GM12878 (cell line): Measurements from ENCODE around the gene NOXA1. TPM values are rescaled to one million over a fixed set of nuclear protein-coding genes. Genes with fewer than 3 reads are reported as not detected.

Source experiments
- ATAC-seq: fragments of 200-7000 bp; cut with Tn5 transposase; 3 replicates; pipeline ENCODE4 v1.9.1; 2020; ENCODE audit warnings: mild to moderate bottlenecking, moderate library complexity
- BruUV-seq: library from RNA; stranded (reverse); fragments of 400-500 nt; replicated peaks from 2 replicates; lab custom pipeline; 2021; lab: Mats Ljungman, UMichigan
- CTCF ChIA-PET: fragments of 300-600 bp; sonication (Branson Sonifier 250); formaldehyde crosslinking; extraction: SDS; loops from one replicate; lab custom pipeline; 2021; ENCODE audit warnings: inconsistent platforms; lab: Yijun Ruan, JAX
- POLR2A ChIA-PET: fragments of 350-600 bp; formaldehyde crosslinking; extraction: SDS; loops from one replicate; lab custom pipeline; 2021; ENCODE audit warnings: inconsistent platforms; lab: Charles Lee
- RAD21 ChIA-PET: fragments of 300-600 bp; sonication (Branson Sonifier 250); formaldehyde crosslinking; loops from one replicate; lab custom pipeline; 2023; ENCODE audit warnings: antibody characterized with exemption; ENCODE audit not compliant: unreplicated experiment; lab: Charles Lee
- SMC1A ChIA-PET: fragments of 300-600 bp; sonication (Branson Sonifier 250); formaldehyde crosslinking; loops from one replicate; lab custom pipeline; 2023; ENCODE audit not compliant: unreplicated experiment, uncharacterized antibody; lab: Charles Lee
- DNase-seq: peaks from one replicate; pipeline ENCODE4 v3.0.0-alpha.2; 2011; ENCODE audit warnings: low read depth, low spot score
- FAIRE-seq: peaks from 3 replicates; lab custom pipeline; 2011; peaks lifted over from hg19 to GRCh38; lab: Jason Lieb, UNC
- H2AFZ ChIP-seq: 2 replicates; pipeline ENCODE4 v1.6.0; 2011; ENCODE audit warnings: low read depth, low read length, control low read depth; ENCODE audit not compliant: control insufficient read depth
- H3K27ac ChIP-seq: 2 replicates; pipeline ENCODE4 v1.5.1; 2011; ENCODE audit warnings: control low read depth; ENCODE audit not compliant: control insufficient read depth, insufficient read depth
- H3K27me3 ChIP-seq, 2 experiments: replicated peaks in 1 of 2; 2 replicates each; pipeline versions ENCODE4 v1.6.0 to v1.6.1; 2011; ENCODE audit warnings: low read length in 1 of 2; ENCODE audit not compliant: control insufficient read depth in 2 of 2, insufficient read depth in 2 of 2
- H3K36me3 ChIP-seq, 2 experiments: 2 replicates each; pipeline ENCODE4 v1.5.1; 2011; ENCODE audit warnings: low read length in 1 of 2; ENCODE audit not compliant: control insufficient read depth in 2 of 2, insufficient read depth in 2 of 2
- H3K4me1 ChIP-seq: 2 replicates; pipeline ENCODE4 v1.6.1; 2011; ENCODE audit warnings: mild to moderate bottlenecking, low read length, moderate library complexity, mixed read lengths; ENCODE audit not compliant: control insufficient read depth, insufficient read depth
- H3K4me2 ChIP-seq: 2 replicates; pipeline ENCODE4 v1.6.0; 2011; ENCODE audit warnings: control low read depth; ENCODE audit not compliant: control insufficient read depth, insufficient read depth
- H3K4me3 ChIP-seq: fragments of 200-600 bp; sonication (generic); 2 replicates; pipeline ENCODE4 v1.5.1; 2016
- H3K79me2 ChIP-seq: 2 replicates; pipeline ENCODE4 v1.6.0; 2011; ENCODE audit warnings: low read length; ENCODE audit not compliant: control insufficient read depth, insufficient read depth
- H3K9ac ChIP-seq: 2 replicates; pipeline ENCODE4 v1.8.0; 2011; ENCODE audit warnings: low read length, control low read depth, mixed read lengths; ENCODE audit not compliant: control insufficient read depth, insufficient read depth
- H3K9me3 ChIP-seq: replicated peaks from 3 replicates; pipeline ENCODE4 v1.5.1; 2011; ENCODE audit warnings: mild to moderate bottlenecking, low read length; ENCODE audit not compliant: control insufficient read depth, insufficient read depth
- H4K20me1 ChIP-seq: 2 replicates; pipeline ENCODE4 v1.6.0; 2011; ENCODE audit not compliant: control insufficient read depth, insufficient read depth
- BACH1 ChIP-seq: fragments of 450-650 bp; IDR thresholded peaks from 2 replicates; pipeline ENCODE4 v1.6.1; 2017; ENCODE audit warnings: mild to moderate bottlenecking, borderline replicate concordance
- BHLHE40 ChIP-seq, 2 experiments: fragments of 450-650 bp in 1 of 2; IDR thresholded peaks; 2 replicates each; pipeline ENCODE4 v1.6.1; 2011 to 2017; ENCODE audit warnings: low read depth in 2 of 2, borderline replicate concordance in 1 of 2, improper control_type of control experiment in 1 of 2, low read length in 1 of 2, mild to moderate bottlenecking in 1 of 2
- CHD1 ChIP-seq: IDR thresholded peaks from 2 replicates; pipeline ENCODE4 v1.6.1; 2012; ENCODE audit warnings: low read depth, low read length, improper control_type of control experiment
- CHD4 ChIP-seq: fragments of 200-600 bp; sonication (generic); IDR thresholded peaks from 2 replicates; pipeline ENCODE4 v1.6.1; 2016; ENCODE audit warnings: mild to moderate bottlenecking
- IKZF2 ChIP-seq, 2 experiments: fragments of 450-650 bp; IDR thresholded peaks; 2 replicates each; pipeline ENCODE4 v1.6.1; 2017; ENCODE audit warnings: mild to moderate bottlenecking in 2 of 2, moderate library complexity in 2 of 2
- IRF4 ChIP-seq: IDR thresholded peaks from 2 replicates; pipeline ENCODE4 v1.6.1; 2011; ENCODE audit warnings: low read depth, low read length
- LARP7 ChIP-seq: fragments of 450-650 bp; IDR thresholded peaks from 2 replicates; pipeline ENCODE4 v1.6.1; 2017; ENCODE audit warnings: mild to moderate bottlenecking
- NFYB ChIP-seq: IDR thresholded peaks from 2 replicates; pipeline ENCODE4 v1.6.1; 2011; ENCODE audit warnings: low read depth, mild to moderate bottlenecking, low read length, improper control_type of control experiment, moderate library complexity; ENCODE audit not compliant: insufficient read depth
- RBBP5 ChIP-seq: fragments of 200-600 bp; sonication (generic); conservative IDR thresholded peaks from 2 replicates; pipeline ENCODE4 v1.6.1; 2016
- SIN3A ChIP-seq: IDR thresholded peaks from 2 replicates; pipeline ENCODE4 v1.6.1; 2012; ENCODE audit warnings: low read depth, low read length, improper control_type of control experiment
- SREBF1 ChIP-seq: IDR thresholded peaks from 2 replicates; pipeline ENCODE4 v1.6.1; 2012; ENCODE audit warnings: mild to moderate bottlenecking, low read length
- TAF1 ChIP-seq: IDR thresholded peaks from 2 replicates; pipeline ENCODE4 v1.6.1; 2011; ENCODE audit warnings: mild to moderate bottlenecking, low read depth, low read length, borderline replicate concordance
- YBX1 ChIP-seq: fragments of 450-650 bp; IDR thresholded peaks from 2 replicates; pipeline ENCODE4 v1.6.1; 2016; ENCODE audit warnings: antibody characterized with exemption
- ZNF622 ChIP-seq: fragments of 450-650 bp; IDR thresholded peaks from 2 replicates; pipeline ENCODE4 v1.6.1; 2017; ENCODE audit warnings: mild to moderate bottlenecking, inconsistent platforms
- WGBS: methylation state at CpG from one replicate; pipeline ENCODE4 v1.1.6; 2016; ENCODE audit warnings: low lambda C conversion rate; ENCODE audit not compliant: insufficient replicate concordance, insufficient coverage; ENCODE audit errors: missing lambda C conversion rate; 5-methylcytosine and 5-hydroxymethylcytosine counted together
- in situ Hi-C: fragments of 300-500 bp; cut with MboI; formaldehyde crosslinking; loops from 9 replicates; pipeline ENCODE4 v1.14.3; 2018; ENCODE audit warnings: mixed read lengths
- intact Hi-C: fragments of 100-400 bp; cut with micrococcal nuclease; formaldehyde crosslinking; loops from one replicate; pipeline ENCODE4 v1.14.2; 2022; ENCODE audit not compliant: unreplicated experiment
- polyA plus RNA-seq, 11 experiments: library from polyadenylated mRNA; depleted of rRNA in 4 of 11; unstranded in 6 of 11; stranded (reverse) in 5 of 11; fragments of >200 nt; fragmentation: Nextera tagmentation in 4 of 11; fragmentation: Illumina TruSeq in 1 of 11; extraction: Ambion mirVana in 4 of 11; extraction: Trizol in 1 of 11; gene quantifications; 1 replicate in 1 of 11; 2 replicates in 10 of 11; pipeline versions ENCODE4 v1.2.1 to v1.2.3, GENCODE V29; 2011 to 2016; ENCODE audit warnings: inconsistent platforms in 2 of 11, missing spikeins in 2 of 11, low read depth in 1 of 11
- total RNA-seq, 4 experiments: library from RNA; depleted of rRNA in 3 of 4; stranded (reverse); fragments of >200 nt in 3 of 4; fragmentation: Illumina TruSeq in 1 of 4; extraction: Trizol in 1 of 4; gene quantifications; 2 replicates each; pipeline versions ENCODE4 v1.2.1 to v1.2.3, GENCODE V29; 2013 to 2021
- TF ChIP-seq, protein P1 (sequence below): IDR thresholded peaks from 2 replicates; pipeline ENCODE4 v1.6.1; 2011; ENCODE audit warnings: borderline replicate concordance, low read depth, mild to moderate bottlenecking, moderate library complexity, low read length; ENCODE audit not compliant: insufficient read depth, poor library complexity, severe bottlenecking
- TF ChIP-seq, protein P2 (sequence below): fragments of 450-650 bp; formaldehyde crosslinking; IDR thresholded peaks from 2 replicates; pipeline ENCODE4 v1.5.0; 2022; ENCODE audit warnings: mild to moderate bottlenecking, missing genetic modification characterization

NOXA1 gene
- total and polyA plus RNA-seq, 10 of the 15 experiments (the other 5 are each of a cell fraction or from before 2014, with no cell fraction given): 0.08 to 0.20 TPM; not detected in 8

DNA sequence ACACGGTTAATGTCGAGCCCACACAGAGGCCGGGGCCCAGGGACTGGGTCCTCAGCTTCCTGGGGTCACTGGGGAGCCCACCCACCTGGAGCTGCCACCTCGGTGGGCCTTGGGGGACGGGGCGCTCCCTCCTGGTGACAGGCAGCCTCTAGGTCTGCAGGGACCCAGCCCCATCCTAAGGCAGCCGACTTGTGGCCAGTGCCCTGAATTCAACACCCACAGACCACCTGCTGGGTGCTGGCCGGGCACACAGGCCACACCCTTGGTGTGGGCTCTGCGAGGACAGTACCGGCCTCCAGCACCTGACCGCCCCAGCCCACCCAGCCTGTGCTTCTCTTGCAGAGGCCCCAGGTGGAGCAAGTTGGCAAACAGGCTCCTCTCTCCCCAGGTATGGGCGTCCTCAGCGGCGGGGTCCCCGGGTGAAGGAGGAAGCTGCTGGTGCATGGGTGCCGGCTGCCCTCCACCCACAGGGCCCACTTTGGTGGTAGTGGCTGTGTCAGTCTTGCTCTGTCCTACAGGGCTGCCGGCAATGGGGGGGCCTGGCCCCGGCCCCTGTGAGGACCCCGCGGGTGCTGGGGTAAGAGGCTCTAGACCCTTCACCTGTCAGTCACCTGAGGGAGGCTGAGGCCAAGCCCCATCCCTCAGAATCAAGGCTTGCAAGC, 9.6 kb downstream of the NOXA1 start:
- intact Hi-C loops (no loop called here), in situ Hi-C loops (no loop called here)
- SMC1A ChIA-PET: no interaction called here
- Histone ChIP-seq H3K4me1 (0 out of 2 replicates have a peak, but pooled peaks cover 6% of the 10 kb centered on the region), H2AFZ (no peak overlapping the region), H3K27me3 (no peaks in the 10 kb centered on the region), H3K27ac (no peak overlapping the region), H3K9me3 (no peaks in the 10 kb centered on the region), H4K20me1 (no peaks in the 10 kb centered on the region), H3K9ac (no peak overlapping the region), H3K4me3 (no peak overlapping the region), H3K79me2 (no peaks in the 10 kb centered on the region), H3K36me3 (no peaks in the 10 kb centered on the region), H3K4me2 (no peak overlapping the region)
- ATAC-seq: no peak
- RAD21 ChIA-PET: no interaction called here
- 73% methylated on average over 18 of the region's 20 CpGs for WGBS
- no TSS peak for BruUV-seq
- FAIRE-seq: no peak
- DNase-seq: no peak
- POLR2A ChIA-PET: no interaction called here
- TF ChIP-seq SIN3A: no peak
- no peak for TF ChIP-seq YBX1
- TF ChIP-seq IKZF2 (IDR thresholded peaks at IDR 0.05): no peak
- no peak for TF ChIP-seq ZNF622
- no peak for TF ChIP-seq TAF1
- TF ChIP-seq, protein P1, sequence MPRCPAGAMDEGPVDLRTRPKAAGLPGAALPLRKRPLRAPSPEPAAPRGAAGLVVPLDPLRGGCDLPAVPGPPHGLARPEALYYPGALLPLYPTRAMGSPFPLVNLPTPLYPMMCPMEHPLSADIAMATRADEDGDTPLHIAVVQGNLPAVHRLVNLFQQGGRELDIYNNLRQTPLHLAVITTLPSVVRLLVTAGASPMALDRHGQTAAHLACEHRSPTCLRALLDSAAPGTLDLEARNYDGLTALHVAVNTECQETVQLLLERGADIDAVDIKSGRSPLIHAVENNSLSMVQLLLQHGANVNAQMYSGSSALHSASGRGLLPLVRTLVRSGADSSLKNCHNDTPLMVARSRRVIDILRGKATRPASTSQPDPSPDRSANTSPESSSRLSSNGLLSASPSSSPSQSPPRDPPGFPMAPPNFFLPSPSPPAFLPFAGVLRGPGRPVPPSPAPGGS: no peak
- TF ChIP-seq IRF4: no peak
- no peak for TF ChIP-seq CHD1
- TF ChIP-seq SREBF1: no peak
- no peak for TF ChIP-seq CHD4
- TF ChIP-seq LARP7: no peak
- TF ChIP-seq BHLHE40 (IDR thresholded peaks at IDR 0.05; ENCODE audit: borderline replicate concordance in 1 of 2, low read depth in 2 of 2, low read length in 1 of 2): no peak
- TF ChIP-seq RBBP5: no peak
- TF ChIP-seq BACH1: no peak
- TF ChIP-seq, protein P2, sequence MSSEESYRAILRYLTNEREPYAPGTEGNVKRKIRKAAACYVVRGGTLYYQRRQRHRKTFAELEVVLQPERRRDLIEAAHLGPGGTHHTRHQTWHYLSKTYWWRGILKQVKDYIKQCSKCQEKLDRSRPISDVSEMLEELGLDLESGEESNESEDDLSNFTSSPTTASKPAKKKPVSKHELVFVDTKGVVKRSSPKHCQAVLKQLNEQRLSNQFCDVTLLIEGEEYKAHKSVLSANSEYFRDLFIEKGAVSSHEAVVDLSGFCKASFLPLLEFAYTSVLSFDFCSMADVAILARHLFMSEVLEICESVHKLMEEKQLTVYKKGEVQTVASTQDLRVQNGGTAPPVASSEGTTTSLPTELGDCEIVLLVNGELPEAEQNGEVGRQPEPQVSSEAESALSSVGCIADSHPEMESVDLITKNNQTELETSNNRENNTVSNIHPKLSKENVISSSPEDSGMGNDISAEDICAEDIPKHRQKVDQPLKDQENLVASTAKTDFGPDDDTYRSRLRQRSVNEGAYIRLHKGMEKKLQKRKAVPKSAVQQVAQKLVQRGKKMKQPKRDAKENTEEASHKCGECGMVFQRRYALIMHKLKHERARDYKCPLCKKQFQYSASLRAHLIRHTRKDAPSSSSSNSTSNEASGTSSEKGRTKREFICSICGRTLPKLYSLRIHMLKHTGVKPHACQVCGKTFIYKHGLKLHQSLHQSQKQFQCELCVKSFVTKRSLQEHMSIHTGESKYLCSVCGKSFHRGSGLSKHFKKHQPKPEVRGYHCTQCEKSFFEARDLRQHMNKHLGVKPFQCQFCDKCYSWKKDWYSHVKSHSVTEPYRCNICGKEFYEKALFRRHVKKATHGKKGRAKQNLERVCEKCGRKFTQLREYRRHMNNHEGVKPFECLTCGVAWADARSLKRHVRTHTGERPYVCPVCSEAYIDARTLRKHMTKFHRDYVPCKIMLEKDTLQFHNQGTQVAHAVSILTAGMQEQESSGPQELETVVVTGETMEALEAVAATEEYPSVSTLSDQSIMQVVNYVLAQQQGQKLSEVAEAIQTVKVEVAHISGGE (CRISPR knock-in tag): no peak
- TF ChIP-seq NFYB: no peak
- CTCF ChIA-PET: no interaction called here
